H1 (cell line): ENCODE measurements around the gene GNB5.

Experiments
- EZH2 ChIP-seq: fragments of 200-600 bp; sonication (generic); IDR thresholded peaks from 2 replicates; pipeline ENCODE4 v1.7.1; 2012; ENCODE audit warnings: low read depth, mild to moderate bottlenecking, moderate library complexity, low read length, inconsistent platforms; ENCODE audit not compliant: severe bottlenecking
- JUND ChIP-seq: IDR thresholded peaks from 2 replicates; pipeline ENCODE4 v1.6.1; 2011; ENCODE audit warnings: mild to moderate bottlenecking, improper control_type of control experiment, low read length

- TF ChIP-seq EZH2 (no peak), JUND (no peak)
Observed at GRCh38 chr15:52069559-52069958, 121.6 kb downstream of the GNB5 start.
